HEK293T (cell line): ENCODE data around the gene ZNF287.

ENCODE experiments used
- ELF4 ChIP-seq: fragments of 450-650 bp; IDR thresholded peaks from 2 replicates; pipeline ENCODE4 v1.6.1; 2017; ENCODE audit warnings: antibody characterized with exemption
- FOXK2 ChIP-seq: fragments of 450-650 bp; IDR thresholded peaks from 2 replicates; pipeline ENCODE4 v1.6.1; 2016; ENCODE audit warnings: mild to moderate bottlenecking
- HDGF ChIP-seq: fragments of 450-650 bp; IDR thresholded peaks from 2 replicates; pipeline ENCODE4 v1.6.1; 2017; ENCODE audit warnings: antibody characterized with exemption, borderline replicate concordance

GRCh38 chr17:16569358-16569712, 331 bp upstream of the ZNF287 start:
- no peak for TF ChIP-seq FOXK2
- TF ChIP-seq ELF4, result no peak
- no peak for TF ChIP-seq HDGF
